Activated T-helper 1 cell treated with anti-CD3 and anti-CD28 coated beads, Interleukin-2, amount 50 U/mL, for 16 hours (primary cell): Measurements from ENCODE around the gene KCNF1.

Experiments used
- DNase-seq, 2 donors: peaks; one replicate each; pipeline ENCODE4 v3.0.0-alpha.2; 2020; ENCODE audit warnings: low read depth in 1 of 2, low spot score in 1 of 2

The KCNF1 gene

GRCh38 chr2:10961490-10961875 lies 49.7 kb downstream of the KCNF1 start:
- no peak for DNase-seq

GRCh38 chr2:10962004-10962403 lies 50.3 kb downstream of the KCNF1 start:
- no peak for DNase-seq

- DNase-seq = no peak
Measured at GRCh38 chr2:10963155-10963554, 51.4 kb downstream of the KCNF1 start.
